ENCODE measurements around the gene NUDT19.

DNA sequence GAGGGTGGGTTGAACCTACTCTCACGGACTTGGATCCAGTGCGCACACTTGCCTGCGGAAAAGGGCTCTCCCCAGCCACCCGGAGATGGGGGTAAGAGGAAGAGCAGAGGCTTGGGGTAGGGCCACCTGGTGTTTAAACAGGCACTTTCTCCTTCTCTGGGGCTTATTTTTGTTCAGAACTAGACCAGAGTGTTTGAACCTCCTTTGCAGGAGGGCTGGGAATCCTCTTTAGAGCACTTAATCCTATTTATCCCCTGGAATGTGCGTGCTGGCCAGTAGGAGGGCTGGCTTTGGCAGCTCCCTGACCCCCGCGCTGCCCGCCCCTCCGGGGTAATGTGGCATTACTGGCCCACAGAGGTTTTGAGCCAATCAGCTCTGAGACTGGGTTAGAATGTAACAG lies 14.0 kb upstream of the NUDT19 start:
- TF ChIP-seq, protein P1, sequence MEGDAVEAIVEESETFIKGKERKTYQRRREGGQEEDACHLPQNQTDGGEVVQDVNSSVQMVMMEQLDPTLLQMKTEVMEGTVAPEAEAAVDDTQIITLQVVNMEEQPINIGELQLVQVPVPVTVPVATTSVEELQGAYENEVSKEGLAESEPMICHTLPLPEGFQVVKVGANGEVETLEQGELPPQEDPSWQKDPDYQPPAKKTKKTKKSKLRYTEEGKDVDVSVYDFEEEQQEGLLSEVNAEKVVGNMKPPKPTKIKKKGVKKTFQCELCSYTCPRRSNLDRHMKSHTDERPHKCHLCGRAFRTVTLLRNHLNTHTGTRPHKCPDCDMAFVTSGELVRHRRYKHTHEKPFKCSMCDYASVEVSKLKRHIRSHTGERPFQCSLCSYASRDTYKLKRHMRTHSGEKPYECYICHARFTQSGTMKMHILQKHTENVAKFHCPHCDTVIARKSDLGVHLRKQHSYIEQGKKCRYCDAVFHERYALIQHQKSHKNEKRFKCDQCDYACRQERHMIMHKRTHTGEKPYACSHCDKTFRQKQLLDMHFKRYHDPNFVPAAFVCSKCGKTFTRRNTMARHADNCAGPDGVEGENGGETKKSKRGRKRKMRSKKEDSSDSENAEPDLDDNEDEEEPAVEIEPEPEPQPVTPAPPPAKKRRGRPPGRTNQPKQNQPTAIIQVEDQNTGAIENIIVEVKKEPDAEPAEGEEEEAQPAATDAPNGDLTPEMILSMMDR (IDR thresholded peaks at IDR 0.05): no peak
- TF ChIP-seq ZFX (IDR thresholded peaks at IDR 0.05; ENCODE audit: borderline replicate concordance): no peak
